Midbrain (tissue), 1 donor: ENCODE data around the gene ARSB.
"Not testable (repeated sequence)": the region's sequence is repeated elsewhere in the genome, so short reads cannot be mapped to it uniquely, and the experiment has no call there.

Source experiments
- DNase-seq: peaks from one replicate; lab custom pipeline; 2025; lab: John Stamatoyannopoulos, UW

ARSB gene

DNA sequence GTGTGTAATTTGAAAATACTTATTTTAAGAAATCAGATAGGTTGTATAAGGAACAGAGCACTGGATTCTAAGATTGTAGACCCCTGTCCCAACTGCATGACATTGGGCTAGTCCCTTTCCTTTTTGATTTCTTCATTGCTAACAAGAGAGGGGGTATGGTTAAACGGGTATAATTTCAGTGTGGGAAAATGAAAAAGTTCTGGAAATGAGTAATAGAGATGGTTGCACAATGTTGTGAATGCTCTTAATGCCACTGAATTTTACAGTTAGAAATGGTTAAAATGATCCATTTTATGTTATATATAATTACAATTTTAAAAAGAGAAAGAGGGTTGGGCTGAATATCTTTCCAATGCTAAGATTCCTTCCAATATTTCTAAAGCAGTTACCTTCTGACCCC lies 233.2 kb downstream of the ARSB start:
- no peak for DNase-seq

DNA sequence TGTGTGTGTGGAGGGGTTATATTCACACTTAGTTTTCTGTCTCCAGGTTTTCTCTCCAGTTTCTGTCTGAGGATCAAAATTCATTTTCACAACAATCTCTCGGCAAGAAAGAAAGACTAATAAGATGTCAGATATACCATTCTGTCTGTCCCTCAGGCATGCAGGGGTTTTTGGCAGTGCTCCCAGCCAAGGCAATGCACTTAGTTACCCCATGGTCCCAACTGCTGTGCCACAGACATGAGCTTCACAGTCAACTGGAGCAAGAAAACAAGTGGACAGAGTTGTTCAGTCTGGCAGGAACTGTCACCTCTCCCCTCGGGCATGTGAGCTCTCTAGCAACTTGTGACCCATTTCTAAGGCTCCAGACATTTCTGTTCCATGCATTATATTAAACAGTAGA lies 234.8 kb downstream of the ARSB start:
- no peak for DNase-seq

DNA sequence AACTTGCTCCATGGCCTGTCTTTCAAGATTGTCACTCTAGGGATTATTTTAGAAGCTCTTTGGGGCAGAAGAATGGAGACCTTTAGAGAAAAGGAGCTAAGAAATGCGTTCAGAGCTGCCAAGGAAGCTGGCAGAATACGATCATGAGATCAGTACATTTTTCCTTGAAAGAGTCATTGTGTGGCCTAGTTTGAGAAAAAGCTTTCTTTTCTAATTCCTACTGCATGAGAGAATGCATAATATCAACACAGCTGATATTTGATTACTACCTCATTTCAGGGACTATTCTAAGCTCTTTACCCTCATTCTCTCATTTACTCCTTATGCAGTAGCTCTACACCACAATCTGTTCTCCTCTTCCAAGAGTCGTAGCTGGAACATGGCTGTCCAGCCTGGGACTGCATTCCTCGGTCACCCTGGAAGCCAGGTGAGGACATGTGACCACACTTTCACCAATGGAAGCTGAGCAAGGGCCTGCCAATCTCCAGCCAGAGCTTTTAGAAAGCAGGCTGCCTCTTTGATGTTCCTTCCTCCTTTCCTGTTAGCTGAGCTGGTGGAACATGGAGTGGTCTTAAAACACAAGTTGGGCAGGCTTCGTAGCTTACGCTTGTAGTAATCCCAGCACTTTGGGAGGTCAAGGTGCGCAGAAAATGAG lies 237.3 kb downstream of the ARSB start:
- peak; percentile 47 for DNase-seq

DNA sequence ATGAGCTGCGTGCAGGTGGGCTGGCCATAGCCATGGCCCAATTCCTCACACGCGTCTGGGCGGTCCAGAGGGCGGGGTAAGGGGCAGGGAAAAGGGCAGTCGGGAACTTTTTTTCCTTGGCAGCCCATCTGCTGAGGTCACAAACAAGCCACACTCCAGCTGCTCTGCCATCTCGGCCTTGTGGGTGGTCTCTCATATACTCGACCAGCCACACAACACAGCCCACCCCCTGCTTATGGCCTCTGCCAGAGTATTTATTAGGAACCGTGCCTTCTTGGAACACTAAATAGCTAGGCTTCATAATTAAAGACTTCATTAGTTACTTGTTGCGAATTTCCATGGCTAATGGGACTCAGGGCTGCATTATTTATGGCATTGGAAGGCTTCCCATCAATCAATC lies 238.1 kb downstream of the ARSB start:
- DNase-seq = no peak

DNA sequence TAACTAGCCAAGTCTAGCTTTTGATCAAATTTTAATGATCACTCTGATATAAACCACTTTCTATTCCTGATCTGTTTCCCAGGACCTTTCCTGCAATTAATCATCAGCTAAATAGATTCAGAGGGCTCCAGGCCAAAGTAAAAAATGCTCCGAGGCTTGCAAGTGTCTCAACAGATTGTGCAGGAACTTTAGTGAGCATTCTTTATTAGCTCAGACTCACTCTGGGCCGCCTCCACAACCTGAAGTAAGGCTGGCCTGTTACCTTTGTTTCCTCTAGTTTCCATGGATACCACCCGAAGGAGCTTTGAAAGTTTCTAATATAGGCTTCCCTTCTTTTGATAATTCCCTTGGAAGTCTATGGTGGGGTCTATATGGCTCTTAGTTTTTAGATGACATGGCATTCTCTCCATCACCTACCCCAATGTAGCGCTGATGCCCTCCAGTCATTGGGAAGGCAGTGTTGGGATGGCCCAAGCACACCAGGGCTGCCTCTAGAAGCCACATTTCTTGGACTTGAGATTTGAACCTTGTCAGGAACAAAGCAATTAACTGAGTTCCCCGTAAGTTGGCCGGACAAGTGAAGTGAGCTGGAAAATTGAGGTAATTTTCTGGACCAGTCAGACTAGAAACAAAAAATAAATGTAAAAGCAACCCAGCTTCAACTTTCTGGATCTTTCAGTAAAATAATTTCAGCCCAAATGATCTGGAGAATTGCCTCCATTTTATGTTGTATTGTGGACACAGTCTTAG lies 238.9 kb downstream of the ARSB start:
- no peak for DNase-seq

DNA sequence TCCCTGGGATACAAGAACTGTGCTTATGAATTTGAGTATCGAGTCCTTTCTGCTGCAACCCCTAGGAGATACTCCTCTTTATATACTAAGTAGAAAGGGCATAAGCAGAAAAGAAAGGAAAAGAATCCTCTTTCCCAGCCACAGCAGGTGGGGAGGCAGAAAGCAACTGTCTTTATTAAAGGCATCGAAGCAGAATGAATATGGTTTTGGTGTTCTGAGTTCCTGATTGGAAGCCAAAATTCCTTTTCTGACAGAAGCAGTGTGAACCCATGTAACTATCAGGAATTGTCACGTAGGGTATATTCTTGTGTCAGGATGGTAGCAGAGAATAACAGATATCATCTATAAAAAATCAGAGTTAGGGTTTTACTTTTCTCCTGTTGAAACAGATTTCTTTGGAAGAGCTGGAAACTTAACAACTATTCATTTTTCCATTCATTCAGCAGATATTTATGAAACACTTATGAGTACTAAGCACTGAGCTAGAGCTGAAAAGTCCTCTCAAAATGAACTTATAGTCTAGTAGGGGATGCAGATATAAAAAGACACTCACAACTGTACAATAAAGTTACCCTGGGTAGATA lies 240.1 kb downstream of the ARSB start:
- no peak for DNase-seq

DNA sequence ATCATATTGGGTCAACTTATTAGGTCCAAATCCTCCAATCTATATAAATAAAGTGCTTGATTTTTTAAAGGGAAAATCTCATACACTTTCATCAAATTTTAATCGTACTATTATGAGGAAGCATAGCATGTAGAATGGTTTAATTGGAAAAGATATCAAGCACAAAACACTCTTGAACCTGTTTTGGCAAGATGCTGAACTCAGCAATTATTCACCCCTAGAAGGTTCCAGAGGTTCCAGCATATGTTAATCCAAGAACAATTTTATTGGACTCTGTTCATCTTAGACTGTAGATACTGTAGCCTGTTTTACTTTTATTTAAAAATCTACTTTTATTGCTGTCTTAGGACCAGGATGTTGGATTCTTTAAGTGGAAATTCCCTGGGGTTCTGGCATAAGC lies 244.1 kb downstream of the ARSB start:
- DNase-seq = no peak

DNA sequence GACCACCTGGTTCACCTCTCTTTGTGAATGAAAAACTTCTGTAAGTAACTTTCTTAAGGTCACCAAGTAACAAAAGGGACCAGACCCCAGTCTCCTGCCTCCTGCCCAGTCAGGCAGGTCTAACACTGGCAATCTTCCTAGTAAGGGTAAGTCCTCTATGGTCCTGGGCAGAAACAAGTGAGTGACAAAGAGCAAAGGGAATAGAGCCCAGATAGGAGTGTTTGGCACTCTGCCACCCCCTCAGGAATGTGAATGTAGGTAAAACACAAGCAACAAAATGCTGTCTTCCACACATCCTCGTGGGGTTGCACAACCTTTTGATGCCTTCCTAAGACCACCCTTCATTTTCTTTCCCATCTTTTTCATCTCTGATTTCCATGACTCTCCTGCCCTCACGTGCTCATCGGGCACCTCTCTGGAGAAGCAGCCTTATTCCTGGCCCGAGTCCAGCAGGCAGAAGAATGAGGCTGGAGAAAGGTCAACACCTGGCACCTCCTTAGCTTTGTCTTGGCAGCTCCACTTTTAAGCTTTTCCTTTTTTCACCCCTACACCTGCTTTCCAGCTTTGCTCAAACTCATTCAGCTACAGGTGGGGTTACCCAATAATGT lies 246.3 kb downstream of the ARSB start:
- DNase-seq = no peak

DNA sequence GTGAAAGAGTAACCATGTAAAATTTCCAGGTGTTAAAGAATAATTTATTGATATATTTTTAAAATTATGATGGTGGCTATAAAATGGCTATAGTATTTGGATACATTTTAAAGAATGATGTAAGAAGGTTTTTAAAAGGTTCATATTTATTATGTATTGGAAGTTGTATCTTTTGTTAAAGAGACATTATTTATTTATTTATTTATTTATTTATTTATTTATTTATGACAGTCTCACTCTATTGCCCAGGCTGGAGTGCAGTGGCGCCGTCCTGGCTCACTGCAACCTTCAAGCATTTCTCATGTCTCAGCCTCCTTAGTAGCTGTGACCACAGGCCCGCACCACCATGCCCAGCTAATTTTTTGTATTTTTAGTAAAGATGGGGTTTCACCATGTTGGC lies 247.0 kb downstream of the ARSB start:
- DNase-seq = no peak

DNA sequence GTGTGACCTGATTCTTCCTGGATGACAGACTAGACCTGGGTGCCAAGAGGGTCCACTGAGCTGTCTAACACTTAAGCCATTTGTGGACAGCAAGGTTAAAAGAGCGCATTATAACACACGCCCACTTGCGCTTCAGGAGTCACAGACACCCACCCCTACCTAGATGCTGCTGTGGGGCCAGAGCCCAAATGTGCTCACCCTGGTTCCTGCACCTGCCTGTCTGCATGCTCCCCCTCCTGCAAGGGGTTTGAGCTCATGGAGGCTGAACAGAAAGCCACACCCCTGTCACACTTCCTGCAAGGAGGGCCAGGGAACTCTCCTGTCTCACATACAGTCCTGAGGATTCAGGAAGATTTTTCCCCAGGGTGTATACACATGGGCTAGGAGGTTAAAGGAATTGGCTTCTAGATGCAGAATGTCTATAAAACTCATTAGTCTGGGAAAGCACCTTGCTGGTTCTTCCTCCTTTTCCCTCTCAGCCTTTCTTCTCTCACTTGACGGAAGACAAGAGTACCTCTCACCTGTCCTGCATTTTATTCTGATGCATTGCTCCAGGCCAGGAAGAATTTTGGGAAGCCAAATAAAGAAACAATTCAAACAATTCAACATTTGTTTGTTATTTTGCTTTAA lies 249.2 kb downstream of the ARSB start:
- no peak for DNase-seq

DNA sequence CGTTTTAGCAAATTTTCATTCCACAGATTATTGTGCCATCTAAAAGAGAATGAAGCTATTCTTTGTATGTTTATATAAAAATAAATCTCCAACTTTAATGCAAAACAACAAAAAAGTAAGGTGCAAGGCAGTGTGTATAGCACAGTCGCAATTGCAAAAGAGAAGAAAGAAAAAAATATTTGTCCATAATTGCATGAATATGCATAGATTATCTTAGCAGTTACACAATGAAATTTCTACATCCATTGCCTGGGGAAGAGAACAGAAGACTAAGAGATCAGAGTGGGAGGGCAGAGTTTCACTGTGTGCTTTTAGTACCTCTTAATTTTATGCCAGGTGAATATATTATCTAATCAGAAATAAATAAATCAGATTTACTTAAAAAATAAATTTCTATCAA lies 250.2 kb downstream of the ARSB start:
- DNase-seq = no peak

DNA sequence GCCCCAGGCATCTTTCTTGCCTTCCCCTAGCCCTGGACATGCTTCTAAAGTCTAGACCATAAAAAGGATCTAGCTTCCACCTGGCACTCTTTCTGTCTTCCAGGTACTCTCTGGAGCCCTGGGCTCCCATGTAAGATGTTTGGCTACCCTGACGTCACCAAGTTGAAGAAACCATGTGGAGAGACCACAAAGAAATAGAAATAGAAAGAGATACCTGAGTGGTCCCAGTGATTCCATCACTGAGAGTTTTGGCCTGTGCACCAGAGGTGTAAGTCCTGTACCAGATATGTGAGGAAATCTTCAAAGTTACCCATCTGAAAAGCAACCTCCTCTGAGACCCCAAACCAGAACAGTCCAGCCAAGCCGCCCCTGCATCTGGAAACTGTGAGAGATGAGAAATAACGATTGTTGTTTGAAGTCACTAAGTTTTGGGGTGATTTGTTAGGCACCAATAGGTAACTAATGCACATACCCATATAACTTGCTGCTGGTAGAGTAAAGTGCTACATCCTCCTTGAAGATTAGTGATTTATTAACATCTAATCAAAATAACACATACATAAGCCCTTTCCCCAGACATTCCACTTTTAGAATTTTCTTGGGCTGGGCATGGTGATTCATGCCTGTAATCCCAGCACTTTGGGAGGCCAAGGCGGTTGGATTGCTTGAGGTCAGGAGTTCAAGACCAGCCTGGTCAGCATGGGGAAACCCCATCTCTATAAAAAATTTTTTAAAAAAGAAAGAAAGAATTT lies 250.8 kb downstream of the ARSB start:
- no peak for DNase-seq

DNA sequence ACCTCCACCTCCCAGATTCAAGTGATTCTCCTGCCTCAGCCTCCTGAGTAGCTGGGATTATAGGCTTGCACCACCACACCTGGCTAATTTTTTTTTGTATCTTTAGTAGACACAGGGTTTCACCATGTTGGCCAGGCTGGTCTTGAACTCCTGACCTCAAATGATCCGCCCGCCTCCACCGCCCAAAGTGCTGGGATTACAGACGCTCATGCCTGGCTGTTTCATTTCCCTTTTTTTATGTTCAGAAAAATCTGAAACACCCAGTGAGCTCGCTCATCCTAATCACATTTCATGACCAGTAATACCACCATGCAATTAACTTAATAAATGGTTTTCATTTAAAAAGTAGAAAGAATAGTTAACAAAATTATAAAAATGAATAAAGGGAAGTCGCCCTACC lies 252.4 kb downstream of the ARSB start:
- DNase-seq = not testable (repeated sequence)

DNA sequence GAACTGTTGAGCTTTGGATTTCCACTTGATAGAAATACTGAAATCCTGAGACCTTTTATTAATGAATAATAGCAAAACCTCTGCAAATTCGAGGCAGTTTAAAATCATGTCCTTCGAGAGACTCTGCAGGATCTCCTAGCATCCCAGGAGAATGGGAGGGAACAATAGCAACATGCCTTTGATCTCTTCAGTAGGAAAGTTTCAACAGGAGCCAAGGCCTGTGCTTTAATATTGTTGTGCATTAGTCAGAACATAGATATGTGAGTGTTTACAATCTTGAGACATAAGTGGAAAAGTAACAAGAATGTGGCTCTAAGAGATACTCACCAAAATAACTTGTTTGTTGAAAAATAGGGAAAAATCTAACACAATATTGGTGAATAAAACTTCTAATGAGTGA lies 253.2 kb downstream of the ARSB start:
- no peak for DNase-seq

DNA sequence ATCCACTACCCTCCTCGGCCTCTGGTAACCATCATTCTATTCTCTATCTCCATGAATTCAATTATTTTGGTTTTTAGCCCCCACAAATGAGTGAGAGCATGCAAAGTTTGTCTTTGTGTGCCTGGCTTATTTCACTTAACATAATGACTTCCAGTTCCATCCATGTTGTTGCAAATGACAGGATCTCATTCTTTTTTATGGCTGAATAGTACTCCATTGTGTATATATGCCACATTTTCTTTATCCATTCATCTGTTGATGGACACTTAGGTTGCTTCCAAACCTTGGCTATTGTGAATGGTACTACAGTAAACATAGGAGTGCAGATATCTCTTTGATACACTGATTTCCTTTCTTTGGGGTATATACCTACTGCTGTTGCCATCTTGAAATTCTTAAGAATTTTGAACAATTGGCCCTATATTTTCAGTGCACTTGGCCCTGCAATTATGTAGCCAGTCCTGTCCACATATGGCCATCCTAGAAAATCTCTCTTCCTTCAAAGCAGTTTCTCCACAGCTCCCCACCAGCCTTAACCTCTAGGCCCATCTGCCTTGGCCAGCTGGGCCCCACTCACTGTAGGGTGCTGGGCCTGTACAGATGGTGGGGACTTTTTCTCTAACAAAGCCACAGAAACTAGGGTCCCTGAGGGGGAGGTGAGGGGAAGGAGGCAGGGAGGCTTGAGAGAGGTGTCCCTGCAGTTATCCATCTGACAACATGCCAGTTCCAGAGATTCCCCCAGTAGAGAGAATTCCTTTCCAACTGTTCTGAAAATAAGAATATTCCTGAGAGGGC lies 254.6 kb downstream of the ARSB start:
- DNase-seq = no peak

DNA sequence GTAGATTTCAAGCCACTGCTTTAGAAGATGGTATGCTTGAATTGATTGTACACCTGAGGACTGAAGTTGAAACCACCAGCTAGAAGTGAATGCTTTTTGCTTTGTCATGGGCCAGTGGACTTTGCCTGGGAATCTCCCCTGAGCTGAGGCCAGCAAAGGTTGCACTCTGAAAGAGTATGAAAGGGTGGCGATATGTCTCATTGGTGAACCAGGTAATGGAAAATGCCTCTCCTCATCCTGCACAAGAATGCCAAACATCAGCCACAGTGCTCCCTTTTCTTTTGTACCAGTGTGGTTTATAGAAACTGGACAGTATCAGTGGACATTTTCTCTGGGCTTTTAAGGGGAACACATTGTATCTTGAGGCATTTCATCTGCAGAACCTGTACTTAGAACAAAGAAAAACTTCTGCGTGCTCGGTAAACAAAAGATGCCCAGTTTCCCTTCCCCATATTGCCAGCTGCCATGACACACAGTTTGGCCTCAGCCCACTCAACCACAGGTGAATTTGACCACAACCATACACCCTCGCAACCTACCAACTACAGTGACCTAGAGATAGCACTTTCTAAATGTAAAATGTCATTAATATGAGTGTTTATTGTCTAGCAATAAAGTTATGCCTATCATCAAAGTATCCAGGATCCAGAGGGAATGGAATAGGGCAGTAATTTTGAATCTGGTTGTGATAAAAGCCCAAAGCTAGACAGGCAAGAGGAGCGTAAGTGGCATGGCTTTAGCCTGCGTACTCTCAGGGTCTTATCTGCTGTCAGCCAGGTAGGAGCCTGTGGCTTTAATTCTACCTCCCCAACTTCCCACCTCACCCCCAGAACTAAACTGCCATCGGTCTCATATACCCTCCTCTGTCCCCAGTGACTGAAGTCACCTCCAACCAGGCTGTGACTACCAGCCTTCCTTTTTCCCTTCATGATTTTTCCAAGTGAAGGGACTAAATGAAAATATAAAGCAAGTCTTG lies 257.0 kb downstream of the ARSB start:
- DNase-seq = no peak
